GM19395 (cell line): ENCODE results near the gene RNASE1.

Experiments used
- ATAC-seq: cut with Tn5 transposase; IDR thresholded peaks from one replicate; pipeline ENCODE4 v1.9.1; 2021; ENCODE audit warnings: mild to moderate bottlenecking, moderate library complexity; ENCODE audit not compliant: unreplicated experiment

Gene RNASE1

DNA sequence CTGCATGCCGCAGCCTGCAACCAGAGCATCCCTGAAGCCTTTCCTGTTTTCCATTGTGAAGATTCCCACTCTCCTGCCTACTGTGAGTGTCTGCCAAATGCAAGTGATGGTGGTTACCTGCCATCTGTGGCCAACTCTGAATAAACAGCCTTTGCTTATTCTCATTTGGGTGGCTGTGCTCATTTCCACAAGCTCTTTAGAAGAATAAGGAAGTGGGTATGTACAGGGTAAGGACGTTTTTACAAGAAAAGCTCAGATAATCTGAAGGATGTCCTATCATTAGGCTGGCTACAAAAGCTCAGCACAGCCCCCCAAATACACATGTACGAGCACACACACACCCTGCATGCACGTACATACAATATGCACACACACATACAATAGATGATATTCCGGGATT is 7.3 kb upstream of the RNASE1 start:
- ATAC-seq = no peak

DNA sequence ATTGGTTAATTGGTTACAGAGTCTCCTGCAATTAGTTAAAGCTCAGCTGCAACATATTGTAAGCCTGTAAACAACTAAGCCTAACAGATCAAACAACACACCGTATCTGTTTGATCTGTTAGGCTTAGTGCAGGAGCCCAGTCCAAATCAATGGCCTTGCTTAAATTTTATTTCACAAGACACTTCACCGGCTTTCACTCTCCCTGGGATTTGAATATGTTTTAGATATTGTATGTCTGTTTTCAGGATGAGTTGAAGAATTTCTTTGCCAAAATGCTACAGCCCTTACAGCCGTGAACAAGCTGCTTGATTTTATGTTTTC is 5.5 kb upstream of the RNASE1 start:
- ATAC-seq = no peak

DNA sequence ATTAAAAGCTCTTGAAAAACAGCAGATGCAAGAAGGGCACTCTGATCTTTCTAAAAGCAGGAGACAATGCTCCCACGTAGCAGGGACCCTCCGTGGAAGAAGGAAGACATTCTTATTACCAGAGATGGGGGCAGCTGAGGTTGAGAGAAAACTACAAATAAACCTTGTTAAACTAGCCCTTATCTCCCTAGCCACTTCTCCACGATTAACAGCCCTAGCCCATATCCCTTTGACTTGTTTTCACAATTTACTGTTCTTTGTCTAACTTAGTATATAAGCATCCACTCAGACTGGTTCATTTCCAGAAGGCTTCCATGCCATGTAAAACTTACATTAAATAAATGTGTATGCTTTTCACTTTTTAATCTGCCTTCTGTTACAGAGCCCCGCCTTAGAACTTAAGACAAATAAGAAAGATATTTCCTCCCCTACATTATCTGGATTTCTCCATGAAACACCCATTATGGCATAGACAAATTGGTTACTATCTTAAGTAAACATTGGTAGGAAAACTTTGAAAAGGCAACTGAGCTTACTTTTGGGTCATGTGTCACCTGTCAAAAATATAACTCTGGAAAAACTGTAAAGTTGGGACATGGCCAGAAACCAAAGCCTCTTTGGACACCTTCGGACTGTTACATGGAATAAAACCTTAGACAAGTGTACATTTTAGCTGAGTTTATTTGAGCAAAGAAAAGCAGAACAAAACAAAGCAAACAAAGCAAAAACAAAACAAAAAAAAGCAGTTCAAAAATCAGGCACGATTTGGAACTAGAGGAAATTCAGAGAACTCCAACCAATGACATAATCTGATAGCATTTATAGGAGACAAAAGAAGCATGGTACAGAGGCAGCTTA is 4.9 kb upstream of the RNASE1 start:
- ATAC-seq = no peak

DNA sequence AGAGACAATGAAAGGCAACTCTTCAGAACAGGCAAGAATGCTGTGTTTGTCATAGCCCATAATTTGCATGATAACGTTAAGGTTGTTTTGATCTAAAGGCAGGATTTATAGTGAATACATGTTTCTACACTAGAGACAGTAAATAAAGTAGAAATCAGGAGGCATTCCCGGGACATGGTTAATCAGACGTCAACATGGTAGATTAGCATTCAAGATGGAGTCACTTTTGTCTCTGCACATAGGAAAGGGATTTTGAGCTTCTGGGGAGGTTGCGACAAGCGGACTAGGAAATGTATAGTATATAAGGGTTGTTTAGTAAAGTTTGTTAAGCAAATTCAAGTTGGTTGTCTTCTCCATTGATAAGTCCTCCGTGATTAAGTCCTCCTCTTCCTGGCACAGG is 2.8 kb upstream of the RNASE1 start:
- no peak for ATAC-seq

DNA sequence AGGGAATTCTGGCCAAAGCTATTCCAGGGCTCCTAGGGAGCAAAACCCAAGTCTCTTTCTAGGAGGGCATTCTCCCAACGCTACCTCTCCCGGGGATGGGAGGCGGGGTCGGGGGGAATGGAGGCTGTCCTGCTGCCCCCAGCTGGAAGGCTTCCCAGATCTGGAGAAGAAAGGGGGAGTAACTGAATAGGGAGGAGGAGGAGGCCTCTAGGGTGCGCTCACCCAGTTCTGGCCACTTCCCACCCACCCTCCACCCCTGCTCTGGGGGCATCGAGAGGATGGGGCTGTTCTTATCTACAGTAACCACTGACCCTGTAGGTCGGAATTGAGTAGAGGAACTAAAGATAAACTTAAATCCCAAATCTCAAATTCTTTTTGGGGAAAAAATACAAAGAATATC is 579 bp upstream of the RNASE1 start:
- no peak for ATAC-seq

DNA sequence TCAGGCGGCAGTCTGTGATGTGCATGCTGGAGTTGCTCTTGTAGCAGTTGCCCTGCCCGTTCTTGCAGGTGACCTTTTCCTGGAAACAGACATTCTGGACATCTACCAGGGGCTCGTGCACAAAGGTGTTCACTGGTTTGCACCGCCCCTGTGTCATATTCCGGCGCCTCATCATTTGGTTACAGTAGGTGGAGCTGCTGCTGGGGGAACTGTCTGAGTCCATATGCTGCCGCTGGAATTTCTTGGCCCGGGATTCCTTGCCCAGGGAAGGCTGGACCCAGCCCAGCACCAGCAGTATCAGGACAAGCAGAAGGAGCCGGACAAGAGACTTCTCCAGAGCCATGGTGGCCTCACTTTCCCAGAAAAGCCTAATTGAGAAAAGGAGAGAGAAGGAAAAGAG is 918 bp downstream of the RNASE1 start:
- ATAC-seq = no peak

DNA sequence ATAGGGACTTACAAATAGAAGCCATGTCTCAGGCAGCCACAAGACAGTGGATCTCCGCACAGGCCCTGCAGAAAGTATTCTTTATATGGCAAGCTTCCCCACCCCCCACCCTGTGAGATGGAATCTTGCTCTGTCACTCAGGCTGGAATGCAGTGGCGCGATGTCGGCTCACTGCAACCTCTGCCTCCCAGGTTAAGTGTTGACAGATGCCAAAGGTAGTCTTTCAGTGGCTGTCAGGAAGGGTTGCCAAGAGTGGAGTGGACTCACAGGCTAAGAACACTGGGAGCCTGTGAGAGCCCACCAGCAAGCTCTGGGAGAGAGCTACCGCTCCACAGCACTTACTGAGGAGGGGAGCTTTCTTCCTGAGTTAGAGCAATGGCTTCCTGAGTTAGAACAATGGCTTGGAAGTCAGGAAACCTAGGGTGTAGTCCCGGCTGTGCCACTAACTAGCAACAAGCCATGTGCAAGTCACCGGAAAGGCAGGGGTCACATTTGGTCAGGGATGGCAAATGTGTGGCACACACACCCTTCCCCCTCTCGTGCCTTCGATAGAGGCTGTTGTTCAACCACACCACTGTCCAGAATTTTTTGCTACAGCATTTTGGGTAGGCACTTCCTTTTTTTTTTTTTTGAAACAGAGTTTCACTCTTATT is 2.6 kb downstream of the RNASE1 start:
- ATAC-seq = no peak

DNA sequence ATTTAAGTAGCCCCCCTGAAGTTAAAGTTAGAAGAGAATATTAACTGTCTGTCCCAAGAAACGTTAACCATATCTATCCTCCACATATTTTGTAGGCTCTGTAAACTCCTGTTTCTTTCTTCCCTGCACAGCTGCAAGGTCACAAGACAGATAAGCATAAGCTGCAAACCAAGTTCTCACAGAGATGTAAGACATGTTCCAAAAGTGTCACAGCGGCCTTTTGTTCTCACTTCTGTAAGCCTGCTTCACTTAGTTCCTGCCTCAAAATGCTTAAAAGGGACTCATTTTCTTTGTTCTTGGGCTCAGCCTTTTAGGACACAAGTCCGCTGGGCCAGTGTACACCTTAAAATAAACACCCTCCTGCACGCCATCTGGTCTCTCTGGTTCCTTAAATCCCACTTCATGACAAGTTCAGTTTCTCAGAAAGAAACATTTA is 3.2 kb downstream of the RNASE1 start:
- ATAC-seq = no peak

DNA sequence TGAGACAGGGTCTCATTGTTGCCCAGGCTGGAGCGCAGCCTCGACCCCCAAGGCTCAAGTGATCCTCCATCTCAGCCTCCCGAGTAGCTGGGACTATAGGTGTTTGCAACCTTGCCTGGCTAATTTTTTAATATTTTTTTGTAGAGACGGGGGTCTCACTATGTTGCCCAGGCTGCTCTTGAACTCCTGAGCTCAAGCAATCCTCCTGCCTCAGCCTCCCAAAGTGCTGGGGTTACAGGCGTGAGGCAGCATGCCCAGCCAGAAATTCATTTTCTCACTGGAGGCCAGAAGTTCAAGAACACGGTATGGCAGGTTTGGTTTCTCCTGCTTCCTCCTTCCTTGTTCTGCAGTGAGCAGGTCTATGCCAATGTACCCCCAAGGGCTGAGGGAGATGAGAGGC is 3.7 kb downstream of the RNASE1 start:
- ATAC-seq = no peak

DNA sequence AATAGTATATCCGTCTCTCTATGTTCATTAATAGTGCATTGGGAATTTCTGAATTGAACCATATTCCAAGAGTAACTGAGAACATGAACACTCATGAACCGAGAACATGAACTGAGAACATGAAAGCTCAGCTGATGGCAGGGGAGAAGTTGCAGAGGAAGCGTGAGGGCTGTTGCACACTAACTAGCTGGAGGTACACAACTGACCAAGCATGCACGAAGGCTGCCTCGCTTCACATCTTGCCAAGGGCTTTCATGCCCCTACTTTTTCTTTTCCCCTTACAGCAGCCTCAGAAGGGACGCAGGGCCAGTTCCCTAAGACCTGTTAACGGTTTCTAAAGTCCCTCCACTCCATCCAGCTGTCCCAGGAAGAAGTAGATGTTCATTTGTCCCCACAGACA is 4.3 kb downstream of the RNASE1 start:
- peak; percentile 76 for ATAC-seq

DNA sequence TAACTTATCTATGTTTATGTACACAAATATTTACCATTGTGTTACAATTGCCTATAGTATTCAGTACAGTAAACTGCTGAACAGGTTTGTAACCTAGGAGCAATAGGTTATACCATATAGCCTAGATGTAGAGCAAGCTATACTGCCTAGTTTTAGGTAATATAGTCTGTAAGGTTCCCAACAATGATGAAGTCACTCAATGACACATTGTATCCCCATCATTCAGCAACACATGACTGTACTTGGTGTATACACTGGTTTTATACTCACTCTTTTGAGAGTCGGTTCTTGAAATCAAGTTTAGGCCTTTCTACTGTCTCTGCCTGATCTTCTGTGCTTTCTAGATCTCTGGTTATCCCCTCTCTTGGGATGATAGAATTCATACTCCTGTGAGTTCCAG is 5.5 kb downstream of the RNASE1 start:
- no peak for ATAC-seq

DNA sequence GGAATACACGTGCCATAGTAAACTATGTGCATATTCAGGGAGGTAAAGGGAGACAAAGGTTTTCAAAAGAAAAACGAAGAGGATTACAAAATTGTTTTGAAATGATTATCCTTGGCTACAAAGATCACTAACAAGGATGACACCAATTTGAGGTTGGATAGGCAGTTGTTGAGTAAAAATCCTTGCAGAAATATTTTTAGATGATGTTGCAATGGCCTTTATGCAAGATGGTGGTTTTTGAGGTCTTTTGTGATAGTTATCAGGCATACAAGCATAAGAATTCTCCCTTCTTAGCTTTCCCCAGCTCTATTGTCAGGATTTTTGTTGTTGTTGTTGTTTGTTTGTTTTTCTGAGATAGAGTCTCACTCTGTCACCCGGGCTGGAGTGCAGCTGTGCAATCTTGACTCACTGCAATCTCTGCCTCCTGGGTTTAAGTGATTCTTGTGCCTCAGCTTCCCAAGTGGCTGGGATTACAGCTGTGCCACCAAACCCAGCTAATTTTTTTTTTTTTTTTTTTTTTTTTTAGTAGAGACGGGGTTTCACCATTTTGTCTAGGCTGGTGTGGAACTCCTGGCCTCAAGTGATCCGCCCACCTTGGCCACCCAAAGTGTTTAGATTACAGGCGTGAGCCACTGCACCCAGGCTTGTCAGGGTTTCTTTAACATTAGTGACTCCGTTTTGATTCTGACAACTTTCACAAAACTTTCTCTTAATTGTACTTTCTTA is 7.8 kb downstream of the RNASE1 start:
- no peak for ATAC-seq

DNA sequence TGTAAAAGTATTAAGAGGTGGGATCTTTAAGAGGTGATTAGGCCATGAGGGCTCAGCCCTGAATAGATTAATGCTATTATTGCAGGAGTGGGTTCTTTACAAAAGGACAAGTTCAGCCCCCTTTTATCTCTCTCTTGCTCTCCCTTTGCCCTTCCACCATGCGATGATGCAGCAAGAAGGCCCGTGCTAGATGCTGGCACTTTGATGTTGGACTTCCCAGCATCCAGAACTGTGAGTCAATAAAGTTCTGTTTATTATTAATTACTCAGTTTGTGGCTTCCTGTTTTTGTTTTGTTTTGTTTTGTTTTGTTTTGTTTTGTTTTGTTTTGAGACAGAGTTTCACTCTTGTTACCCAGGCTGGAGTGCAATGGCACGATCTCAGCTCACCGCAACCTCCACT is 10.1 kb downstream of the RNASE1 start:
- ATAC-seq = no peak

DNA sequence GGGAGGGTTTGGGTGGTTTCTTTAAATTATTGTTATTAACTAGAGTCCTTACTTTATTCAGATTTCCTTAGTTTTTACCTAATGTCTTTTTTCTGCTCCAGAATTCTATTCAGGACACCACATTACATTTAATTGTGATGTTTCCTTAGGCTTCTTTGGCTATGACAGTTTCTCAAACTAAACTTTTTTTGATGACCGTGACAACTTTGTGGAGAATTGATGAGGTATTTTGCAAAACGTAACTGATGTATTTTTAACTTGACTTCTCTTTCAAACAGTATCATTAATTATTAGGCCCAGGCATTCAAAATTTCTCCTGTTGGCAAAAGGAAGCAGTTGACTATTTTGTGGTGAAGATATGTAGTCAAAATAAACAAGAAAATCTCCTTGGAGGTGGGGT is 11.0 kb downstream of the RNASE1 start:
- ATAC-seq = no peak

DNA sequence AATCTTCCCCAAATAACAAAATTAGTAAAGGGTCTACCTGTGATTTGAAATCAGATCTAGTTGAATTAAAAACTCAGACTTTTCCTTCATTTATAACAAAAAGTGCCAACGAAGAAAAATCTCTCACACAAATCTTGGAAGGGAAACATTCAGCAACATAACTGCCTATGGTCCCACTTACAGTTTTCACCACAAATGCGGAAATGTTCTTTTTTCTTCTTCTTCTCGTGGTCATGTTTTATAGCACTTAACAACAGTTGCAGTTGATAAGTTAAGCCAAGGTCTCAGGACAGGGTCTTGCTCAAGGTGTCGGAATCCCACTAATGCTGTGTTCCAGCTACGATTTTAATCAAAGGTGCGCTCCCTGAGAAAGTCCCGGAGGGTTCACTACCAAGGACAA is 11.5 kb downstream of the RNASE1 start:
- ATAC-seq = no peak

DNA sequence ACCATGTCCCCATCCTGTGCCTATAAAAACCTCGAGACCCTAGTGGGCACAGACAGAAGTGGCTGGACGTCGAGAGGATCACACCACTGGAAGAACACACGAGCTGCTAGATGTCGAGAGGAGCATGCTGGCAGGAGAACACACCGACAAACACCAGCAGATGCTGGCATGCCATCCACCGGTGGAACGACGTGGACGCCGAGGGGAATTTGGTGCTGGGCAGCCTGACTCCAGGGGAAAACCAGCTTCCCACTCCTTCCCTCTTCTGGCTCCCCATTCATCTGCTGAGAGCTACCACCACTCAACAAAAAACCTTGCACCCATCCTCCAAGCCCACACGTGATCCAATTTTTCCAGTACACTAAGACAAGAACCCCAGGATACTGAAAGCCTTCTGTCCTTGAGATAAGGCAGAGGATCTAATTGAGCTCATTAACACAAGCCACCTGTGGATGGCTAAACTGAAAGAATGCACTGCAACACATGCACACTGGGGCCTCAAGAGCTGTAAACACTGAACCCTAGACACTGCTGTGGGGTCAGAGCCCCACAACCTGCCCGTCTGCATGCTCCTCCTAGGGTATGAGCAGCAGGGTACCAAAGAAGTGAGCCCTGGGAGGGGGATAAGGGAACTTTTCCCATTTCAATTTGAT is 12.1 kb downstream of the RNASE1 start:
- no peak for ATAC-seq

DNA sequence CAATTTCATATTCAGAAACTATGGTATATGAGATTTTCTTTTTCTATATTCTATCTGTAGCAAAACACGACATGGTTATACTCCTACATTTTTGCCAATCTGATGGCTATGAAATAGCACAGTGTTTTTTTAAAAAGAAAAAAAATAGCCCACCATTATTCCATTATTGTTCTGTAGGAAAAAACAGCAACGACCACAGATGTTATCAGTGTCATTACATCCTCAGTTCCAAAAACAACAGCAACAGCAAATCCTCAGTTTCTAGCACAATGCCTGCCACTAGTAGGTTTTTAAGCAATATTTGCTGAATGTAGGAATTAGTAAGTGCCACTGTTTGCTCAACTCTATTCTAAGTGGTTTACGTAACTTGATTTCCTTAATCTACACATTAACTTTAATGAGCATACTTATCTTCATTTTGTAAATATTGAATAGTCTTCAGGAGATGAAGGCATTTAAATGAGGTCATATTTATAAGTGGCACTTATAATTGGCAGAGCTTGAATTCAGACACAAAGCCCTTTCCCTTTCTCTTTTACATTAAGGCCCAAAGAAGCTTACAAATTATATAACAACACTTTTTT is 13.3 kb downstream of the RNASE1 start:
- ATAC-seq = no peak

DNA sequence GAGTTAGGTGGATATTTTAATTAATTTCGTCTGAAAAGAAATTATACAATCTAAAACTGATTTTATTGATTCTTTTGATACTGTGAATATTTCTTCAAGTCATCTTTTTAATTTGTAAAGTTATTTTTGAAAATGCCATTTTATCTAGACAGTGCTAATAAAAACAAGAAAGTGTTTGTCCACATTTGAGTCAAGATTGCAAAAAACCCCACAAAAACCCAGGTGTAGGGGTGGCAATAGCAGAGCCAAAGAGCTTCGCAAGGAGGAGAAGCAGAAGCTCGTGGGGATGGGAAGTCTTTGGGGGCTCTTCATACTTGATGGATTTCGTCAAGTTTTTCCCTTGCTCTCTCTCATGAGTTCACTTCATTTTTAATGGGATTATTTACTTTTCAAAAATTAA is 15.6 kb downstream of the RNASE1 start:
- ATAC-seq = no peak

DNA sequence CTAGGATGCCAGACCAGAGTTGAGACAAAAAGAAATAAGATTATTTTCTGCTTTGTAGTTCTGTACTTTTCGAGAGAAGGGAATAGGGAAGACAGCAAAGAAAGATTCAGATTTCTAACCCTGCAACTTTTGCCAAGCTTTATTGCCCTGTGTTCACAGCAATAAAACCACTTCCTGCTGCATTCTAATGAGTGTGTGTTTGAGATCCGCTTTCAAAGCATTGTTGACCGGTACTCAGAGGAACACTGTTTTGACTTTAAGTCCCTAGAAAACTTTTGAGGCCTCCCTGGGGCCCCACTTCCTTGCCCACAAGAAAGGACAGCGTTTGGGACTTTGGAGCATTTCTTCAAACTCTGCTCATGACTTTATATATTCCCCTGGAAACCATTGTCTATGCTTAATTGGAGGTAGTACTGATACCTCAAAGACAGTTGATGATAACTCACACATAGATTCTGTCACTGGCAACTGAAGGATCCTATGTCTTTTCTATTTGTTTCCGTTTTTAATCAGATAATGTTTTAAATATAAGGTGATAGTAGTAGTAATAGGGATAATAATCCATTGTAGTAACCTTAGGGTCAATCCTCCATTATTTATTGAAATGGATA is 20.3 kb downstream of the RNASE1 start:
- peak; percentile 57 for ATAC-seq

DNA sequence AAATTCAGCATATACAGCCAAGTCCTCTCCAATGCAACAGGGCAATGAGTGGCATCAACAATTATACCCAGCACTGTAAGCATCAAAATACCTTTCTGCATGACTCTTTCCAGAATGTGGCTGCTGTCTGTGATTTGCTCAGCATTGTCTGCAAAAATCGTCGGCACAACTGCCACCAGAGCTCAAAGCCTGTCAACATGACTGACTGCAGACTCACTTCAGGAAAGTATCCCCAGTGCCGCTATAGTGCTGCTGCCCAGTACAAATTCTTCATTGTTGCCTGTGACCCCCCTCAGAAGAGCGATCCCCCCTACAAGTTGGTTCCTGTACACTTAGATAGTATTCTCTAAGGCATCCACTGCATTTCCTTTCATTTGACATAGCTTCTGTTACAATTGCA is 20.8 kb downstream of the RNASE1 start:
- ATAC-seq = no peak

DNA sequence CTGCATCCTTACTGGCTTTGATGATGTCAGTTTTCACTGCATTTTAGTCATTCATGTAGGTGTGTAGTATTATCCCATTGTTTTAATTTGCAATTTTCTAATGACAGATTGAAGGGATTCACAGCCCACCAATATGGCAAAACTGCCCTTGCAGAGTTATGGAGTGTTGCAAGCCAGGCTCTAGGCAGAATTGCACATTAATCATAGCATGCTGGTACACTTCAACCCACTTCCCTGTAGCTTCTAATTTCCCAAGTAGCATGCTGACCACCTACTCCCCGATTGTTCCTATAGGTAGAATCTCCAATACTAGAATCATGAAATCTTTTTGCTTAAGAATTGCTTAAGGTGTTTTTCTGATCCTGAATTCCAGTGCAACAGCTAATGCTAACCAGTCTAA is 26.7 kb downstream of the RNASE1 start:
- no peak for ATAC-seq
